ENCODE measurements around the gene MRPL55.

- no peak for TF ChIP-seq POLR2A (IDR thresholded peaks at IDR 0.05; ENCODE audit: low read length)
- no peak for TF ChIP-seq GATA1 (IDR thresholded peaks at IDR 0.05; ENCODE audit: low read depth, low read length)
Observed at GRCh38 chr1:228156941-228157728, 48.0 kb upstream of the MRPL55 start.
